Astrocyte (in vitro differentiated cells and primary cell): ENCODE measurements around the gene EML1. TPM values are rescaled to one million over a fixed set of nuclear protein-coding genes. Genes with fewer than 3 reads are reported as not detected.

Experiments used
- DNase-seq: peaks from one replicate; pipeline ENCODE4 v3.0.0-alpha.2; 2010; ENCODE audit warnings: low read depth
- FAIRE-seq: peaks from 2 replicates; lab custom pipeline; 2011; peaks lifted over from hg19 to GRCh38; lab: Jason Lieb, UNC
- H2AFZ ChIP-seq: 2 replicates; pipeline ENCODE4 v1.6.0; 2012; ENCODE audit warnings: low read depth, low read length, inconsistent platforms
- H3K27ac ChIP-seq: 2 replicates; pipeline ENCODE4 v1.5.1; 2011; ENCODE audit warnings: low read depth, low read length, inconsistent platforms
- H3K27me3 ChIP-seq: 2 replicates; pipeline ENCODE4 v1.6.0; 2011; ENCODE audit warnings: low read length, inconsistent platforms; ENCODE audit not compliant: insufficient read depth
- H3K36me3 ChIP-seq: 2 replicates; pipeline ENCODE4 v1.5.1; 2011; ENCODE audit warnings: low read length, inconsistent platforms; ENCODE audit not compliant: insufficient read depth
- H3K4me1 ChIP-seq: 2 replicates; pipeline ENCODE4 v1.5.1; 2011; ENCODE audit warnings: low read length, inconsistent platforms; ENCODE audit not compliant: insufficient read depth
- H3K4me2 ChIP-seq: 2 replicates; pipeline ENCODE4 v1.6.0; 2012; ENCODE audit warnings: low read length, inconsistent platforms
- H3K4me3 ChIP-seq: 2 replicates; pipeline ENCODE4 v1.5.1; 2011; ENCODE audit warnings: low read depth, mild to moderate bottlenecking, low read length, inconsistent platforms; ENCODE audit not compliant: insufficient read depth
- H3K79me2 ChIP-seq: 2 replicates; pipeline ENCODE4 v1.6.0; 2012; ENCODE audit warnings: mild to moderate bottlenecking, low read length, inconsistent platforms; ENCODE audit not compliant: insufficient read depth
- H3K9ac ChIP-seq: 2 replicates; pipeline ENCODE4 v1.6.0; 2012; ENCODE audit warnings: mild to moderate bottlenecking, low read length, inconsistent platforms
- H3K9me3 ChIP-seq: 2 replicates; pipeline ENCODE4 v1.5.1; 2012; ENCODE audit warnings: low read depth, mild to moderate bottlenecking, low read length, inconsistent platforms; ENCODE audit not compliant: insufficient read depth
- H4K20me1 ChIP-seq: 2 replicates; pipeline ENCODE4 v1.6.0; 2012; ENCODE audit warnings: low read length, inconsistent platforms; ENCODE audit not compliant: insufficient read depth
- H3K27ac Mint-ChIP-seq: one replicate; pipeline ENCODE4 v1.8.0; 2021; ENCODE audit warnings: mild to moderate bottlenecking, mixed read lengths; ENCODE audit not compliant: unreplicated experiment
- H3K27me3 Mint-ChIP-seq: one replicate; pipeline ENCODE4 v1.8.0; 2021; ENCODE audit warnings: low read depth, mixed read lengths; ENCODE audit not compliant: unreplicated experiment
- H3K36me3 Mint-ChIP-seq: one replicate; pipeline ENCODE4 v1.8.0; 2021; ENCODE audit warnings: low read depth, mixed read lengths; ENCODE audit not compliant: unreplicated experiment
- H3K4me1 Mint-ChIP-seq: one replicate; pipeline ENCODE4 v1.8.0; 2021; ENCODE audit warnings: low read depth, mixed read lengths; ENCODE audit not compliant: unreplicated experiment
- H3K4me3 Mint-ChIP-seq: one replicate; pipeline ENCODE4 v1.8.0; 2021; ENCODE audit warnings: mild to moderate bottlenecking, moderate library complexity, mixed read lengths; ENCODE audit not compliant: unreplicated experiment
- H3K9me3 Mint-ChIP-seq: one replicate; pipeline ENCODE4 v1.8.0; 2021; ENCODE audit warnings: mild to moderate bottlenecking, mixed read lengths; ENCODE audit not compliant: unreplicated experiment
- EZH2 ChIP-seq: IDR thresholded peaks from 2 replicates; pipeline ENCODE4 v1.6.1; 2012; ENCODE audit warnings: mild to moderate bottlenecking, low read length, inconsistent platforms; ENCODE audit not compliant: insufficient read depth
- total RNA-seq: library from RNA; stranded (reverse); gene quantifications from 2 replicates; pipeline ENCODE4 v1.2.1, GENCODE V29; 2021
- TF ChIP-seq, protein P1 (sequence below): IDR thresholded peaks from 2 replicates; pipeline ENCODE4 v1.5.1; 2011; ENCODE audit warnings: low read depth, mild to moderate bottlenecking, inconsistent platforms, low read length, moderate library complexity; ENCODE audit not compliant: insufficient read depth

Gene EML1
- total RNA-seq, 1 donor from 2014 or later: 17.1 TPM

DNA sequence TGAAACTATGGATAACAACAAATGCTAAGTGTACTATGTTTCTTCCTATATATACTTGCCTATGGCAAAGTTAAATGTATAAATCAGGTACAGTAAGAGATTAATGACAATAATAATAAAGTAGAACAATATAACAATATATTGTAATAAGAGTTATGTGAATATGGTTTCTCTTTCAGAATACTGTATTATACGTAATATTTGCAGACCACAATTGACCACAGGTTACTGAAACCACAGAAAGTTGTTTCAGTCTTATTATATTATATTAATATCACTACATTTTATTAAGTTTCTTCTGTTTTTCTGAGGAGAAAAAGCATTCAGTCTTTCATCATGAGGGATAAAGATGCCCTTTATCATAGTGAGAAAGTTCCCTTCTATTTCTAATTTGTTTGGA, 131.2 kb downstream of the EML1 start:
- Histone ChIP-seq H3K4me1 (no peaks in the 10 kb centered on the region), H3K9me3 (peaks cover 3% of the 10 kb centered on the region), H3K27ac (no peak overlapping the region), H4K20me1 (peaks cover 5% of the 10 kb centered on the region), H3K36me3 (peaks cover 11% of the 10 kb centered on the region), H3K27me3 (no peaks in the 10 kb centered on the region), H2AFZ (no peak overlapping the region), H3K9ac (no peak overlapping the region), H3K4me3 (no peak overlapping the region), H3K79me2 (no peaks in the 10 kb centered on the region), H3K4me2 (no peak overlapping the region)
- TF ChIP-seq, protein P1, sequence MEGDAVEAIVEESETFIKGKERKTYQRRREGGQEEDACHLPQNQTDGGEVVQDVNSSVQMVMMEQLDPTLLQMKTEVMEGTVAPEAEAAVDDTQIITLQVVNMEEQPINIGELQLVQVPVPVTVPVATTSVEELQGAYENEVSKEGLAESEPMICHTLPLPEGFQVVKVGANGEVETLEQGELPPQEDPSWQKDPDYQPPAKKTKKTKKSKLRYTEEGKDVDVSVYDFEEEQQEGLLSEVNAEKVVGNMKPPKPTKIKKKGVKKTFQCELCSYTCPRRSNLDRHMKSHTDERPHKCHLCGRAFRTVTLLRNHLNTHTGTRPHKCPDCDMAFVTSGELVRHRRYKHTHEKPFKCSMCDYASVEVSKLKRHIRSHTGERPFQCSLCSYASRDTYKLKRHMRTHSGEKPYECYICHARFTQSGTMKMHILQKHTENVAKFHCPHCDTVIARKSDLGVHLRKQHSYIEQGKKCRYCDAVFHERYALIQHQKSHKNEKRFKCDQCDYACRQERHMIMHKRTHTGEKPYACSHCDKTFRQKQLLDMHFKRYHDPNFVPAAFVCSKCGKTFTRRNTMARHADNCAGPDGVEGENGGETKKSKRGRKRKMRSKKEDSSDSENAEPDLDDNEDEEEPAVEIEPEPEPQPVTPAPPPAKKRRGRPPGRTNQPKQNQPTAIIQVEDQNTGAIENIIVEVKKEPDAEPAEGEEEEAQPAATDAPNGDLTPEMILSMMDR: no peak
- TF ChIP-seq EZH2: no peak
- Mint-ChIP-seq H3K9me3 (peaks cover 4% of the 10 kb centered on the region), H3K27me3 (no peaks in the 10 kb centered on the region), H3K36me3 (peaks cover 15% of the 10 kb centered on the region), H3K4me1 (no peaks in the 10 kb centered on the region), H3K27ac (no peak overlapping the region), H3K4me3 (no peak overlapping the region)
- FAIRE-seq (no peak), DNase-seq (no peak)

DNA sequence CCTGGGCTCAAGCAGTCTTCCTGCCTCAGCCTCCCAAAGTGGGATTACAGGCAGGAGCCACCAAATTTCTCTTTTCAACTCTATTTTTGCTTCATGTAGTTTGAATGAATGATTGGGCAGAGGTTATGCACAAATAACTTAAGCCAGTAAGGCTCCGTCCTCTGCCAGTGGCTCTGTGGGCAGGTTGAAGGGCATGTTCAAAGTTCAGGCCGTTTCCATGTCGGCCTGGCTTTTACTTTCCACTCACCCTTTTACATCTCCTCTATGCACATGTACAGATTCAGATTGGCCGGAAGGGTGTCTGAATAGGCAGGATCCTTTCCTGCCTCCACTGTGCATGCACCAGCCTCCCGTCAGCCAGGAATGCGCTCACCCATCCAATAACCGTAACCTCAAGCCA, 132.3 kb downstream of the EML1 start:
- Mint-ChIP-seq H3K27me3 (no peaks in the 10 kb centered on the region), H3K4me1 (no peaks in the 10 kb centered on the region), H3K27ac (no peak overlapping the region), H3K9me3 (peaks cover 4% of the 10 kb centered on the region), H3K4me3 (no peak overlapping the region), H3K36me3 (peaks cover 9% of the 10 kb centered on the region)
- Histone ChIP-seq H3K27ac (no peak overlapping the region), H3K9me3 (peaks cover 3% of the 10 kb centered on the region), H3K79me2 (no peaks in the 10 kb centered on the region), H3K27me3 (no peaks in the 10 kb centered on the region), H3K4me3 (no peak overlapping the region), H2AFZ (no peak overlapping the region), H3K36me3 (peaks cover 6% of the 10 kb centered on the region), H3K9ac (no peak overlapping the region), H3K4me1 (no peaks in the 10 kb centered on the region), H4K20me1 (peaks cover 5% of the 10 kb centered on the region), H3K4me2 (no peak overlapping the region)
- no peak for TF ChIP-seq EZH2
- TF ChIP-seq, protein P1: no peak
- FAIRE-seq: no peak
- no peak for DNase-seq

DNA sequence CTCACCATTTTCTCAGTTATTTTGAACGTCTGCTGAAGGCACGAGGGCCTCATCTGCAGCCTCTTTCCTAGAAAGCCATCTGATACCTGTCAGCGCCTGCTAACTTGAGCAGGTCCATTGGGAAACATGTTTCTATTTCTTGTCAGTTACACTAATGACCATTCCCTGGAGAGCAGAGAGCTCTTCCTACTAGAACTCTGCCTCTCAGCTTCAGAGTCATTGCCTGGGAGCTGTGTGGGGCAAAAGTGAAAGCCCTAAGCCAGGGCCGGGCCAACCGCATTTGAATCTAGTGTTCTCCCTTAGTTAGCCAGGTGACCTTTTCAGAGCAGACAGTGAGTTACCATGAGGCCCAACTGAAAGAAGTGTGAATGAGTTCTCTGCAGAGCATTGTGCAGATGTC, 135.8 kb downstream of the EML1 start:
- DNase-seq: no peak
- H3K27me3 Mint-ChIP-seq: no peaks in the 10 kb centered on the region
- TF ChIP-seq, protein P1: no peak
- no peak for TF ChIP-seq EZH2

More for the DNA sequence above, 135.8 kb downstream of the EML1 start:
- no peaks in the 10 kb centered on the region for H3K27me3 ChIP-seq
- H3K9me3 Mint-ChIP-seq: peaks cover 4% of the 10 kb centered on the region
- no peaks in the 10 kb centered on the region for H3K36me3 ChIP-seq
- H3K36me3 Mint-ChIP-seq: peaks cover 9% of the 10 kb centered on the region
- no peak overlapping the region for H3K4me3 Mint-ChIP-seq
- H3K4me3 ChIP-seq: no peak overlapping the region
- FAIRE-seq: no peak
- H3K4me1 ChIP-seq: peaks cover 3% of the 10 kb centered on the region
- peaks cover 3% of the 10 kb centered on the region for H3K9me3 ChIP-seq
- no peak overlapping the region for H3K4me2 ChIP-seq
- H4K20me1 ChIP-seq: peaks cover 5% of the 10 kb centered on the region
- H3K9ac ChIP-seq: no peak overlapping the region
- no peaks in the 10 kb centered on the region for H3K4me1 Mint-ChIP-seq
- H3K79me2 ChIP-seq: no peaks in the 10 kb centered on the region
- H3K27ac ChIP-seq: no peak overlapping the region
- H2AFZ ChIP-seq: no peak overlapping the region
- H3K27ac Mint-ChIP-seq: no peak overlapping the region
